GM12891 (cell line): Measurements from ENCODE around the gene PTGR3.

Experiments
- POLR2A ChIP-seq: IDR thresholded peaks from 2 replicates; pipeline ENCODE4 v1.6.1; 2011; ENCODE audit warnings: low read depth, low read length, control low read depth
- POLR2AphosphoS5 ChIP-seq: IDR thresholded peaks from 2 replicates; pipeline ENCODE4 v1.6.1; 2011; ENCODE audit warnings: low read depth, low read length, control low read depth
- SPI1 ChIP-seq: IDR thresholded peaks from 2 replicates; pipeline ENCODE4 v1.6.1; 2011; ENCODE audit warnings: low read depth, low read length, control low read depth

DNA sequence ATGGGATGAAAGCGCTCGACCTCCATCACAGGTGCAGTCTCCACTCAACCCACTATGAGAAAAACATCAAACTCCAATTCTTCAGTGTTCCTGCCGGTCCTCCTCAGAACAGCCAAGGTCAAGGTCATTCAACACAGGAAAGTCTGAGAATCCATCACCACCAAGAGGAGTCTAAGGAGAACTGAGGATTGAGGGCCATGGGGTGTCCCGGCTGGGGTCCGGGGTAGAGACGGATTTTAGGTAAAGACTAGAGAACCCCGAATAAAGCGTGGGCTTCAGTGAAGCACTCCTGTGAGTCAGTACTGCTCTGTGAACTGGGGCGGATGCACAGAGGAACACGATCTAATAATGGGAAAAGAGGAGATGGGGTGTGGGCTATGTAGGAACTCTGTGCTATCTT, 41.8 kb downstream of the PTGR3 start:
- TF ChIP-seq POLR2A (no peak), POLR2AphosphoS5 (no peak), SPI1 (no peak)
